HL-60 (cell line): Measurements from ENCODE around the gene BMAL1.

ENCODE experiments used
- DNase-seq, 2 experiments: peaks; one replicate each; pipeline ENCODE4 v3.0.0-alpha.2; 2010 to 2020; ENCODE audit warnings: low read depth in 1 of 2, low spot score in 1 of 2
- H3K27ac ChIP-seq: fragments of 250-450 bp; sonication (Bioruptor Pico); replicated peaks from 2 replicates; pipeline ENCODE4 v1.5.1; 2020; ENCODE audit warnings: mild to moderate bottlenecking, moderate library complexity
- H3K27me3 ChIP-seq: fragments of 250-450 bp; sonication (Bioruptor Pico); 2 replicates; pipeline ENCODE4 v1.5.1; 2021; ENCODE audit warnings: mild to moderate bottlenecking, moderate library complexity; ENCODE audit not compliant: insufficient read depth, poor library complexity, severe bottlenecking
- H3K4me3 ChIP-seq: replicated peaks from 2 replicates; pipeline ENCODE4 v1.5.1; 2011; ENCODE audit warnings: mild to moderate bottlenecking, control low read depth, low read length; ENCODE audit not compliant: insufficient read depth
- GABPA ChIP-seq: IDR thresholded peaks from 2 replicates; pipeline ENCODE4 v1.6.1; 2012; ENCODE audit warnings: low read depth
- POLR2AphosphoS5 ChIP-seq: IDR thresholded peaks from 2 replicates; pipeline ENCODE4 v1.6.1; 2012; ENCODE audit warnings: low read depth
- SPI1 ChIP-seq: IDR thresholded peaks from 2 replicates; pipeline ENCODE4 v1.6.1; 2012; ENCODE audit warnings: low read depth, mild to moderate bottlenecking, borderline replicate concordance
- TF ChIP-seq, protein P1 (sequence below): IDR thresholded peaks from 2 replicates; pipeline ENCODE4 v1.6.1; 2012; ENCODE audit warnings: low read depth; ENCODE audit not compliant: insufficient replicate concordance
- TF ChIP-seq, protein P2 (sequence below): IDR thresholded peaks from one replicate; pipeline ENCODE4 v1.5.1; 2011; ENCODE audit warnings: low read length, control low read depth, inconsistent platforms; ENCODE audit not compliant: insufficient read depth

BMAL1 gene

DNA sequence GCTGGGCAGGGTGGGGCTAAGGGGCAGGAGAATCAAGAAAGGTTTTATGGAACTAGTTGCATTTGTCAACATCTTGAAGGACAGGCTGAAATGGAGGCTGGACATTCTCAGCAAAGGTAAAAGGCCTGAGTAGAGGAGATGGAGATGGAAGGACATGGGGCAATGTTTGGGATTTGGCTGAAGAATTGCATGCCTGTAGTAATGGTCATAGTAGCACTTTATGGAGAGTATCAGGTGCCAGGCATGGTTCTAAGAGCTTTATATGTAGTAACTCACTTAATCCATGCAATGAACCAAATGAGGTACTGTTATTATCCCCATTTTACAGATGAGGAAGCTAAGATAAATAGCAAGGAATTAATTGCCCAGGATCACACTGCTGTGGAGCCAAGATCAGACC is 23.9 kb downstream of the BMAL1 start:
- Histone ChIP-seq H3K27ac (no peak overlapping the region), H3K27me3 (no peaks in the 10 kb centered on the region), H3K4me3 (no peak overlapping the region)
- TF ChIP-seq, protein P1, sequence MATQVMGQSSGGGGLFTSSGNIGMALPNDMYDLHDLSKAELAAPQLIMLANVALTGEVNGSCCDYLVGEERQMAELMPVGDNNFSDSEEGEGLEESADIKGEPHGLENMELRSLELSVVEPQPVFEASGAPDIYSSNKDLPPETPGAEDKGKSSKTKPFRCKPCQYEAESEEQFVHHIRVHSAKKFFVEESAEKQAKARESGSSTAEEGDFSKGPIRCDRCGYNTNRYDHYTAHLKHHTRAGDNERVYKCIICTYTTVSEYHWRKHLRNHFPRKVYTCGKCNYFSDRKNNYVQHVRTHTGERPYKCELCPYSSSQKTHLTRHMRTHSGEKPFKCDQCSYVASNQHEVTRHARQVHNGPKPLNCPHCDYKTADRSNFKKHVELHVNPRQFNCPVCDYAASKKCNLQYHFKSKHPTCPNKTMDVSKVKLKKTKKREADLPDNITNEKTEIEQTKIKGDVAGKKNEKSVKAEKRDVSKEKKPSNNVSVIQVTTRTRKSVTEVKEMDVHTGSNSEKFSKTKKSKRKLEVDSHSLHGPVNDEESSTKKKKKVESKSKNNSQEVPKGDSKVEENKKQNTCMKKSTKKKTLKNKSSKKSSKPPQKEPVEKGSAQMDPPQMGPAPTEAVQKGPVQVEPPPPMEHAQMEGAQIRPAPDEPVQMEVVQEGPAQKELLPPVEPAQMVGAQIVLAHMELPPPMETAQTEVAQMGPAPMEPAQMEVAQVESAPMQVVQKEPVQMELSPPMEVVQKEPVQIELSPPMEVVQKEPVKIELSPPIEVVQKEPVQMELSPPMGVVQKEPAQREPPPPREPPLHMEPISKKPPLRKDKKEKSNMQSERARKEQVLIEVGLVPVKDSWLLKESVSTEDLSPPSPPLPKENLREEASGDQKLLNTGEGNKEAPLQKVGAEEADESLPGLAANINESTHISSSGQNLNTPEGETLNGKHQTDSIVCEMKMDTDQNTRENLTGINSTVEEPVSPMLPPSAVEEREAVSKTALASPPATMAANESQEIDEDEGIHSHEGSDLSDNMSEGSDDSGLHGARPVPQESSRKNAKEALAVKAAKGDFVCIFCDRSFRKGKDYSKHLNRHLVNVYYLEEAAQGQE: no peak
- TF ChIP-seq SPI1: no peak
- TF ChIP-seq GABPA: no peak
- TF ChIP-seq, protein P2, sequence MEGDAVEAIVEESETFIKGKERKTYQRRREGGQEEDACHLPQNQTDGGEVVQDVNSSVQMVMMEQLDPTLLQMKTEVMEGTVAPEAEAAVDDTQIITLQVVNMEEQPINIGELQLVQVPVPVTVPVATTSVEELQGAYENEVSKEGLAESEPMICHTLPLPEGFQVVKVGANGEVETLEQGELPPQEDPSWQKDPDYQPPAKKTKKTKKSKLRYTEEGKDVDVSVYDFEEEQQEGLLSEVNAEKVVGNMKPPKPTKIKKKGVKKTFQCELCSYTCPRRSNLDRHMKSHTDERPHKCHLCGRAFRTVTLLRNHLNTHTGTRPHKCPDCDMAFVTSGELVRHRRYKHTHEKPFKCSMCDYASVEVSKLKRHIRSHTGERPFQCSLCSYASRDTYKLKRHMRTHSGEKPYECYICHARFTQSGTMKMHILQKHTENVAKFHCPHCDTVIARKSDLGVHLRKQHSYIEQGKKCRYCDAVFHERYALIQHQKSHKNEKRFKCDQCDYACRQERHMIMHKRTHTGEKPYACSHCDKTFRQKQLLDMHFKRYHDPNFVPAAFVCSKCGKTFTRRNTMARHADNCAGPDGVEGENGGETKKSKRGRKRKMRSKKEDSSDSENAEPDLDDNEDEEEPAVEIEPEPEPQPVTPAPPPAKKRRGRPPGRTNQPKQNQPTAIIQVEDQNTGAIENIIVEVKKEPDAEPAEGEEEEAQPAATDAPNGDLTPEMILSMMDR: no peak
- no peak for TF ChIP-seq POLR2AphosphoS5
- no peak for DNase-seq

- no peak overlapping the region for H3K27ac ChIP-seq
- no peaks in the 10 kb centered on the region for H3K27me3 ChIP-seq
- H3K4me3 ChIP-seq: no peak overlapping the region
- no peak for DNase-seq
- TF ChIP-seq SPI1: no peak
- TF ChIP-seq POLR2AphosphoS5: no peak
- no peak for TF ChIP-seq GABPA
- TF ChIP-seq, protein P2: no peak
- TF ChIP-seq, protein P1: no peak
Measured at GRCh38 chr11:13302420-13302958, 24.9 kb downstream of the BMAL1 start.

- peak overlapping the region; percentile 57 for H3K27ac ChIP-seq
- no peaks in the 10 kb centered on the region for H3K27me3 ChIP-seq
- no peak overlapping the region for H3K4me3 ChIP-seq
- DNase-seq: peak; percentile 78 to 91
- TF ChIP-seq SPI1 (peak; percentile 99), GABPA (peak; percentile 54), POLR2AphosphoS5 (peak; percentile 64; the same call in 1 of the 2 replicates)
- TF ChIP-seq, protein P2: no peak
Measured at GRCh38 chr11:13303668-13304649, 26.4 kb downstream of the BMAL1 start.
